HG03354 (cell line): ENCODE data around the gene AIRE.
A peak's percentile ranks its signal among the peaks of the same experiment; 100 is the strongest.
"Not testable (repeated sequence)": the region's sequence is repeated elsewhere in the genome, so short reads cannot be mapped to it uniquely, and the experiment has no call there.

ENCODE experiments used
- ATAC-seq: cut with Tn5 transposase; IDR thresholded peaks from one replicate; pipeline ENCODE4 v1.9.1; 2021; ENCODE audit warnings: mild to moderate bottlenecking; ENCODE audit not compliant: unreplicated experiment, poor library complexity, severe bottlenecking

AIRE gene

DNA sequence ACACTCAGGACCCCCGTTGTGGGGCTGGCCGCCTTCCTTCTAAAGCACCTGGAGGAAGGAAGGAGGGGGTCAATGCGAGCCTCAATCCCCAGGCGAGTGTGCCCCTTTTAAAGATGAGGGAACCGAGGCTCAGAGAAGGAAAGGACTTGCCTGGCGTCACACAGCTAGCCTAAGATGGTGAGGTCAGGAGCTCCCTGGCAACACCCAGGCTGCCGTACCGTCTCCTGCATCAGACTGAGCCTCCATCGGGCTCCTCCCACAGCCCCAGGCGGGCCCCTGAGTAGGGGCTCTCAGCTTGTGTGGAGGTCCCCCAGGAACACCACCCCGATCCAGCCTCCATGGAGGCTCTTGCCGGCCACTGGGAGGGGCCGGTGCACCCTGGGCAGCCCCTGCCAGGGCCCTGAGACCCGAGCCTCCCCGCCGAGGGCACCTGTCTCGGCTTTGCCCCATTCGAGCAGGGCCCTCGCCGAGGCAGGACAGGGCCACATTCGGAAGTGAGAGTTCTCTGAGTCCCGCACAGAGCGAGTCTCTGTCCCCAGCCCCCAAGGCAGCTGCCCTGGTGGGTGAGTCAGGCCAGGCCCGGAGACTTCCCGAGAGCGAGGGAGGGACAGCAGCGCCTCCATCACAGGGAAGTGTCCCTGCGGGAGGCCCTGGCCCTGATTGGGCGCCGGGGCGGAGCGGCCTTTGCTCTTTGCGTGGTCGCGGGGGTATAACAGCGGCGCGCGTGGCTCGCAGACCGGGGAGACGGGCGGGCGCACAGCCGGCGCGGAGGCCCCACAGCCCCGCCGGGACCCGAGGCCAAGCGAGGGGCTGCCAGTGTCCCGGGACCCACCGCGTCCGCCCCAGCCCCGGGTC lies at the start of gene AIRE:
Gene AIRE (plus strand): TSS at position 739 of the 855 bp plus-strand sequence. CDS start 131 bp downstream, outside the sequence.
- ATAC-seq = no peak

DNA sequence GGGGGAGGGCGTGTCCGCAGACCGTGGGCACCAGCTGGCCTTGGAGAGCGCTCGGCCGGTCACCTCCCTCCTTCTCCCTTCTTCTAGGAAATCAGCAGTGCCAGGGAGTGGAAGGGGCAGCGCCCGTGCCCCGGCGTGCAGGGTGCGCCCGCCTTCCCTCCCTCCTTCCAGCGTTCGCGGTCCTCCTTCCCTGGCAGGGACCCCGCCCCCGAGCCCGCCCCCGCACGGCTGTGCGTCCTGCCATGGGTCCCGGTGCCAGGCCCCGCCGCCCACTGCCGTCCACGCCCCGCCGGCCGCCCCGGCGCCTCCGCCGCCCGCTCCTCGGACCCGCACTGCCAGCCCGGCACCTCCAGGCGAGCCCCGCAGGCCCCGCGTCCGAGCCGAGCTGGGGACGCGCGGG lies 45.3 kb upstream of the AIRE start:
- peak; percentile 2 for ATAC-seq

DNA sequence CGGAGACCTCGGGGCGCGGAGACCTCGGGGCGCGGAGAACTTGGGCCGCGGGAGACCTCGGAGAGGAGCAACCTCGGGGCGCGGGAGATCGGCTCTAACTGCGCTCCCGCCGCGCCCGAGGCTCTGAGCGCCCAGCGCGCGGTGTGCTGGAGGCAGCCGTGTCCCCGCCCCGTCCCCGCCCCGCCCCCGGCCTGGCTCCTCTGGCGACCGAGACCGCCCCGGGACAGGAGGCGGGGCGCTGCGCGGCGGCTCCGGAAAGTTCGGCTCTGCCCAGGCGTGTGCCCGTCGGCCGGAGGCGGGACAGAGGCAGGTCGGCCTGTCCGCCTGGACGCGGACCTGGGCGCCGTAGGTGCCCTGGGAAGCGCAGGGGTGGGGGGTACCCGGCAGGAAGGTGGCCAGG lies 44.8 kb upstream of the AIRE start, which contains the start of gene ICOSLG:
Gene ICOSLG (minus strand): TSS at position 102 of the 400 bp plus-strand sequence. CDS start 126 bp downstream, outside the sequence.
- ATAC-seq = peak; percentile 46

DNA sequence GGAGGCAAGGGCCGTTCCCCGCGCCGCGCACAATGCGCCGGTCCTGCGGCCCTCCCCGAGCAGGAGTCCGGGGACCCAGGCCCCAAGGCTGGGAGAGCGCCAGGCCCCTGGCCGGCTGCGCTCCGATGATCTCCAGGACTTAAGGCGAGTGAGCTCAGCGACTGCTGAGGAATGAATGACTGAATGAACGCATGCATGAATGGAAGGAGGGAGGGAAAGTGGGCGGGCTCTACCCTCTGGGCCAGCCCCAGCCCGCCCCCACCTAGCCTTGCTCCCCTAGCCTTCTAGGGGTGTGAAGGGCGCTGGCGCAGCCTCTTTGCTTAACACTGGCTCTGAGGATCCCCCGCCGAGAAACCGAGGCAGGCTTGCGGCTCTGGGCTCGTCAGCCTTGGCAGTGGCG lies 44.4 kb upstream of the AIRE start:
- ATAC-seq = peak; percentile 39

DNA sequence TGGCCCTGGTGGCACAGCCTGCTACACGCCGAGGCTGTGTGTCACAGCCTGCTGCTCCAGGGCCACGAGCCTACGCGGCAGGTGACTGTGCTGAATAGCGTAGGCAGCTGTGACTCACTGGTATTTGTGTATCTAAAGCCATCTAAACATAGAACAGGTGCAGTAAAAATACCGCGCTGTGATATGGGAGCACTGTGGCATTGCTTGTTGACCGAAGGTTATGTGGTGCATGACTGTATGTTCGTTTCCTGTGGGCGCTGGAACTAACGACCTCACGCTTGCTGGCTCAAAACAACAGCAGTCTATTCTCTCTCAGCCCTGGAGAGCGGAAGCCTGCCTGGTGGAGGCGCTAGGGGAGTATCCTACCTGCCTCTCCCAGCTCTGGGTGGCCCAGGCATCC lies 41.7 kb upstream of the AIRE start:
- ATAC-seq = peak; percentile 58

DNA sequence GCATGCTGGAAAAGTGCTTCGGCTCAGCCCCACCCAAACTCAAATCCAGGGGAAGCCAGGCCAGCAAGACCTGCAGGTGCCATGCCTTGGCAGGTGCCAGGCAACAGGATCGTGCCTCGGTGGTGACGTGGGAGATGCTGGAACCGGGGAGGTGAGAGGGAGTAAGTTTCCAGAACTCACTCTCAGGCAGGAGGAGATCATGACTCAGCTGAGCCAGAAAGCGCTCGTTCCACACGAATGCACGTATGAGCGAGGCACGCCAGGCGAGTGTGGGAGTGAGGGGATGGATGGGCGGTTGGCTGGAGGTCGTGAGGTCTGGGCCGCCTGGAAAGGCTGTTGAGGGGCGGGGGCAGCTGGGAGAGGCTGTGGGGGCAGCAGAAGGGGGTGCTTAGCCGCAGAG lies 37.8 kb upstream of the AIRE start:
- not testable (repeated sequence) for ATAC-seq

DNA sequence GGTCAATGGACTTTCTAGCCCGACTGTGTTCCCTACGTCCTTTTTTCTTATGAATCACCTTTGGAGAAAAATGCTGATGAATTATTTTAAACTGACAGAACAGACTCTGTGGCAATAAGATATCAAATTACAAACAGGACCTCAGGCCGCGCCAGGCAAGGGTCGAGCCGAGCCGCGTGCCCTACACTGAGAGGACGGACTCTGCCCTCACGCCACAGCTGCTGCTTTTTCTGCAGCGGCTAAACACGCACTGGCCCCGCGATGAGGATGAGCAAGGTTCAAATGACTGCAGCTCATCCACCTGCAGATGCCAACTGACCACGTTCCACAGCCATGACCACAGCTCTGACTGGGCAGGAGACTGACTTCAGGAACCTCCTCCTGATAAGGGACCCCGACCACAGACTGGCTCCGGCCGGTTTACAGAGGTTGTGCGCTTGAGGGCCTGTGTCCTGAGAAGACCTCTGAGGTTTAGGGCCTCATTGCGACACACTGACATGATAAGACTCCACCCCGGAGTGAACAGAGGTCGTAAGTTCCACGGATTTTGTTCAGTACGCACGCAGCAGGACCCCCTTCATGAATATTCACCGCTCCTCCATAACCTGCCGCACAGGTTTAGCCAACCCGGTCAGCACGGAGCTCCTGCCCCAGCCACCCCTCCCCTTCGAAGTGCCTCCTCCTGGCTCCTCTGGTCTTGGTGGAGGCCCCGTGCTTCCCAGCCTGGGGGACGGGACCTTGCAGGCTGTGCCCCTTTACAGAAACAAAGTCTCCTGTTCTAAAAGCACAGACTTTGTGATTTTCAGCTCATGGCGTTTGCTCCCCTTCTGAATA lies 36.3 kb upstream of the AIRE start:
- not testable (repeated sequence) for ATAC-seq

DNA sequence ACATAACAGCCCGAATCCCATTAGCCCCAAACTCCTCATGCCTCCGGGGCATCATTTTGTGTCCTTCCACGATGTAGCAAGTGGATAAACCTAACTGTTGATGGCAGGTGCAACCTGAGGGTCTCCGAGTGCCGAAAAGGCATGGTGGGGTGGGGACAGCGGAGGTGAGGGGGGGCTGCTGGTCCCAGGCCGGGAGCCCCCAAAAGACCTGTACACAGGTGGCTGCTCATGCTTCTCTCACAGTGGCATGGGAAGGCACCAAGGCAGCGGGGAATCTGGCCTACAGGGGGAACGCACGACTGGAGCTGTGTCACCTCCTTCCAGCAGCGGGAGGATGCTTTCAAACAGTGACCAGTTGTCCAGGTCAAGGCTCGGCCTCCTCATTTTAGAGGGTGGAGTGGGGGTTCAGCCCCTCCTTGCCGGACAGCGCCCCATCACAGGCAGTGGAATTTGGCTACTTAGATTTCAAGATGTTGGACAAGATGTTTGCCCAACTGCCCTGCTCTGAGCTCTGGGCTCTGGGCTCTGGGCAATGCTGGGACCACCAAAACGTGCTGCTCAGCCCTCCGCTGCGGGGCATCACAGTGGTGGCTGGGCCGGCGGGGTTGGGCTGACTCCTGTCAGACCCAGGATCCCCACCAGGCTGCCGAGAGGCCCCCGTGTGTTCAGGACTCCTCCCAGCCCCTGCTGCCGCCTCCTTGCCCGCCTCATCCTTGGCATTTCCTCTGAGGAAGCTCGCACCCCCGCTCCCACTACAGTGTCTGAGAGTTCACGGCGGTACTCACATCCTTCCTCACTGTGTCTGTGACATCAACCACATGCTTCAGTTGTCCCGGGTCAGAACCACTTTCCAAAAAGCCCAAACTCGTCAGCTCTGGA lies 31.6 kb upstream of the AIRE start:
- no peak for ATAC-seq

DNA sequence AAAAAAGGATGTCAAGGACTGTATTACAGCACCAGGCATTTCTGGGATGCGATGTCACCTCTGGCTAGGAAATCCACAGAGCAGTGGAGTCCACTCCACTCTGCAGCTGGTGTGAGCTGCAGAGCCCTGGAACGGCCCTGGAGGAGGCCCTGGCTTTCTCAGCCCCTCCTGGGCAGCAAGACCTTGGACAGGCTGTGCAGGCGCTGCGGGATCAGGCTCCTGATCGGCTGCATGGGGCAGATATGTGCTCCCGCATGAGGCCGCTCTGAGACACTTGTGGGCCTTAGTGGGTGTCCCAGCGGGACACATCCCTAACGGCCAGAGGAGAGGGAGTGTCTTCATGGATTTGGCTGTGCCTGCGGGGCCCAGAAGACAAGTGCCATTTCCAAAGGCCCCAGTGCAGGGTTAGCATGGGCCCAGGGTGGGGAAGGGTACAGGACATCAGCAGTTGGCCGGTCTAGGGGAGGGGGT lies 30.1 kb upstream of the AIRE start:
- ATAC-seq = no peak

DNA sequence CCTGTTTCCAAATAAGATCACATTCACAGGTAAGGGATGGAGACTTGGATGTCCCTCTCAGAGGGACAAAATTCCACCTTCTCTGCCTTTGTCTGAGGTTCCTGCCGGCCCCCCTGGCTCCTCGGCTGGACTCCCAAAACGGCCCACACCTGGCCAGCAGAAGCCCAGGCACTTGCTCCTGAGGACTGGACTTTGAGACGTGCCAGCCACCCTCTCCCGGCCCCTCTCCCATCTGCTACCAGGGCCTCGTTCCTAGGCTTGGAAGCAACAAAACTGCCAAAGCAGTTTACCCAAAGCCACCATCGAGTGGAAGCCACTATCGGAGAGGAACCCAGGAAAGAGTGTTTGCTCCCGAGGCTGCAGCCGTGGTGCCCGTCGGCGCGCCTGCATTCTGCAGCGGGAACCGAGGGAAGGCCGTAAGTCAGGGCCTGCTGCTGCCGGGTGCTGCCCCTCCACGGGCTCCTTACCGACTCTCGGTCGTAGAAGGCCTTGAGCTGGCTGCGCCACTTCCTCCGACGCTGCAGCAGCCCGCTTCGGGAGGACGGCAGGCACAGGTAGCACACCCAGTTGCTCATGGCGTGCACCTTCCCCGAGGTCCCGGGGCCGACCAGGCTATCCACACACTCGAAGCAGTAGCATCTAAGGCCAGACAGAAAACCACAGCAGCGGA lies 27.5 kb upstream of the AIRE start:
- no peak for ATAC-seq

DNA sequence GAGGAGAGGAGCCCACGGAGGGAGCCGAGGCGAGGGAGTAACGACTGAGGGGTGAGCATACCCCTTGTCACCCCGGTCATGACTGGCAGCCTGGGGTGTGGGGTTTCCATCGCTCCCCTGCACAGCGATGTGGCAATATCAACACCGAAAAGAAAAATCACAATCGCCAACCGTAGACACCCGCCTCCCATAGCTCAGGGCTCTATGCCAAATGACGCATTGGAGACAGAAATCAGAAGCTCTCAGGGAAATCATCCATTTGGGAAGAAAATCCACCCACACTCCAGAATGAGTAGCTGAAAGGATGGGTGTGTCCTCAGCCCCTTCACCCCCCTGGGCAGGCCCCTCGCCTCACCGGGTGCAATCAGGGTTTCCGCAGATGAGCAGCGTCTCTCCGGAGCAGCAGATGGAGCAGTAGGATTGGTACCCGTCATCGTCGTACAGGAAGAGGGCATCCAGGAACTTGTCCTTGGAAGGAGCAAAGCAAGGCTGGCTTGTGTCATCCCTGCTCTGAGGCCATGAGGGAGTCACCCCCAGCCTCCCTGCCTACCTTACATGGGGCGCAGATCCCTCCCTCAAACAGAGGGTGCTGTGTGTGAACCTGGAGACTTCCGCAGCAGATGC lies 26.5 kb upstream of the AIRE start:
- no peak for ATAC-seq

DNA sequence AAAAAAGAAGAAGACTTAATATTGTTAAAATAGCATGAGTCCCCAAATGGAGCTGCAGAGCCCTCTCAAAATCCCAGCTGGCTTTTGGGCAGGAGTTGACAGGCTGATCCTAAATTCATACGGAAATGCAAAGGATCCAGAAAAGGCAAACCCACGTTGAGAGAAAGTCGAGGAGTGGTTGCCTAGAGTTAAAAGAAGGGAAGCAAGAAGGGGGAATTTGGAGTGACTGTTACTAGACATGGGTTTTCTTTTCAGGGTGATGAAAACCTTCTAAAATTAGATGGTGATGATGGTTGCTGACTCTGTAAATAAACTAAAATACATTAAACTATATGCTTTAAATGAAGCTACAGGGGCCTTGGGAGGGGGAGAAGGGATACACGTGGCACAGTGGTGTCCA lies 25.6 kb upstream of the AIRE start:
- no peak for ATAC-seq

DNA sequence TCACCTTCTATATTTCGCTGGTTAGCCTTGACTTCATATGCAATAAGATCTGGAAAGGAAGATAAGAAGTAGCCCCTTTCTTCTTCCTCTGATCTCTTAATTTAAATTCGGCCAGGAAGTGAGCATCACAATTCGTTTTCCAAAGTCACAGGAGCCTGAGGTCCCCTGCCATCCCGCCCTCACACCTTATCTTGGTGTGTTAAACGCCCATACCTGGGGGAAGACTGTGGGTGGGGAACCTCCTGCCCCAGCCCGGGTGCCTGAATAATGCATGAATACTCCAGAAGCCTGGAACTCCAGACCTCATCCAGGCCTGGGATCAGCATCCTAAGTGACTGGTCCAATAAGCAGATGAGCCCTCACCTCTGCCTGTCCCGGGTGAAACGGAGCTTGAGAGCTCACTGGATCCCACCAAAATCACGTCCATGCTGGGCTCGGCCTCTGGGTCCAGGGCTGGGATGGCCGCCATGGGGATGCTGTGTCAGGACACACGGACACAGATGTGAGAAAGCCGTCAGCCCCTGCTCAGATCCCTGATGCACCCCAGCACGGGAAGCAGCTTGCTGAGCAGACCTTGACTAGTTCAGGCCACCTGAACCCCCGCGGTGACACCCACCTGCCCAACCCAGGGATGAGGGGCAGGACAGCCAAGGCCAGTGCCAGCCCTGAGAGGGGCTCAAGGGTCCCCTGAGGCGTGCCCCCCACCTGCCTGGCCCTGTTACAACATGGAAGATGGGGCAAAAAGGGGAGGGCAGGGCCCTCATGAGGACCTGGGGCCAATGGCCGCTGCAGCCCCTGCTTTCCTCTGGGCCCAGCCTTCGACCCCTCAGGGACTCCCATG lies 24.7 kb upstream of the AIRE start:
- ATAC-seq = no peak

DNA sequence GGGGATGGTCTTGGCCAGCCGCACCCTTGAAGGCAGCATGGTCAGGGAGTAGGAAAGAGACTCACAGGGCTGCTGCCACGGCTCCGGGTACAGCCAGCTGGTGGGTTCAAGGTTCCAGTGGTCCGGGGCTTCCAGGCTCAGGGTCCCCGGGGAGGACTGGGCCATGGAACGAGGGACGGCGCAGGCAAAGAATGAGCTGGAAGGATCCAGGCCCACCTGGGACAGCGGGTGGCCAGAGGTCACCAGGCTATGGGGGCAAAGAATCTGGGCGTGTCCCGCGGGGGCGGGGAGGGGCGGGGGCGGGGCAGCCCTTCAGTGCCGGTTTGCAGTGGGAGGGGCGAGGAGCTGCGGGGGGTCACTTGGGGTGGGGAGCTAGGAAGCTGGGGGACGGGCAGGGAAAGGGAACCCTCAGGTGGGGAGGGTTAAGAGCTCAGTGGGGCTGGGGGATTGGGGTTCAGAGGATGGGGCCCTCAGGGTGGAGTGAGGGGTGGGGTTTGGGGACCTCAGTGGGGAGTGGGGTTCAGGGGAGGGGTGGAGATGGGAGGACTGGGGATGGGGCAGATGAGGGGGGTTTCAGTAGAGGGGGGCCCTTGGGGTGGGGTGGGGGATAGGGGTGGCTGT lies 23.9 kb upstream of the AIRE start, which contains the start of gene DNMT3L:
Gene DNMT3L (minus strand): TSS at position 223 of the 621 bp plus-strand sequence. CDS start 638 bp downstream, outside the sequence.
- no peak for ATAC-seq

DNA sequence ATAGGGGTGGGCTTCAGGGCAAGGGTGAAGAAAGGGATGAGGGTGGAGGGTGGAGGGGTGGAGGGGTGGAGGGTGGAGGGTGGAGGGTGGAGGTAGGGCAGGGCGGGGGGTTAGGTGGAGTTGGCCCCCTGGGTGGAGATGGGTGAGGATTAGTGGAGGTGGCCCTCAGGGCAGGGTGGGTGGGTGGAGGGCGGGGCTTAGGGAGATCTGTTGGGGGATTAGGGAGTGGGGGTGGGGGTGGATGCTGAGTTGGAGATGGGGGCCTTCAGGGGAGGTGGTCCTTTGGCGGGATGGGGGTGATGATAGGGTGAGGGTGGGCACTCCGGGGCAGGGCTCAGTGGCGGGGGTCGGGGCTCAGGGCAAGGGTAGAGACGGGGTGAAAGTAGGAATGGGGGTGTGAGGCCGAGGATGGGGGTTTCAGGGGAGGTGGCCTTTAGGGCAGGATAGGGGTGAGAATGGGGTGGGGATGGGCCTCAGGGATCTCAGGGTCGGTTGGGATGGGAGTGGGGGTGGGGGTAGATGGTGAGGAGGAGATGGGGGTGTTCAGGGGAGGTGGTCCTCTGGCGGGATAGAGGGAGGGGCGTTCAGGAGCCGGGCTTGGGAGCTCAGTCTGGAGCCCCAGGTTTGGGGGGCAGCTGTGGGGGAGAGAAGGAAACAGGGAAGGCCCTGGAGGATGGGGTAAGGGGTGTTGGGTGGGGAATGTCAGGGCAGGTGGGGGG lies 23.2 kb upstream of the AIRE start:
- ATAC-seq = no peak

DNA sequence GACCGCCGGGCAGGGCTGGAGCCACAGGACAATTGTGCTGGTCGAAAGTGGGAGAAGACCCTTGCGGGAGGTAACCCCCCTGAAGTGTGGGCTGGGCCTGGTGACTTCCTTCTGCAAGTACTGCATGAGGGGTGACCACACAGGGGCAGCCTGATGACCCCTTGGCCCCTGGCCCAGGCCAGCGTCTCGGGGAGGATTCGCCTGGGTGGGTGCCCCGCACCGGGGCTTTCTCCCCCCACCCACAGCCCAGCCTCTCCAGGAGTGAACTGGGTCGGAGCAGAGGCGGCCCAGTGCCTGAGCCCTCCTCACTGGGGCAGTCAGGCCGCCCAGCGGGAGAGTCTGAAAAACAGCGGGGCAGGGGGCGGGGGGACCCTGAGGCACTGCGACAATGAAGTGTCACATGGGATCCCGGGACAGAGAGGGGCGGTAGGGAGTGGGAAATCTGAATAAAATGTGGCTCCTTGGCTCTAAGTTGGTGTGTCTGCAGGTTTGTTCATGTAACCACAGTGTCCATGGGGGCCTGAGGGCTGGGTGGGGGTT lies 22.4 kb upstream of the AIRE start:
- no peak for ATAC-seq
